HCT116 (cell line): Measurements from ENCODE around the gene AMDHD2. TPM values are rescaled to one million over a fixed set of nuclear protein-coding genes. Genes with fewer than 3 reads are reported as not detected.

Experiments
- ATAC-seq: fragments of 200-7000 bp; cut with Tn5 transposase; 2 replicates; pipeline ENCODE4 v1.9.1; 2020; ENCODE audit warnings: mild to moderate bottlenecking, moderate library complexity
- BruUV-seq: library from RNA; stranded (reverse); fragments of 400-500 nt; replicated peaks from 2 replicates; lab custom pipeline; 2021; lab: Mats Ljungman, UMichigan
- CTCF ChIA-PET: fragments of 300-600 bp; sonication (Branson Sonifier 250); formaldehyde crosslinking; loops from one replicate; lab custom pipeline; 2021; ENCODE audit warnings: antibody characterized with exemption; lab: Charles Lee
- POLR2A ChIA-PET: fragments of 300-600, 350-600 bp; sonication (Branson Sonifier 250); formaldehyde crosslinking; loops from one replicate; lab custom pipeline; 2021; ENCODE audit warnings: antibody characterized with exemption; lab: Charles Lee
- RAD21 ChIA-PET, 2 experiments: fragments of 300-600 bp; sonication (Branson Sonifier 250); formaldehyde crosslinking; loops; one replicate each; lab custom pipeline; 2023; ENCODE audit warnings: low total read pairs in 2 of 2; ENCODE audit not compliant: uncharacterized antibody in 2 of 2, unreplicated experiment in 2 of 2, low non-redundant PET in 1 of 2; lab: Charles Lee
- DNase-seq: peaks from one replicate; pipeline ENCODE4 v3.0.0-alpha.2; 2010; ENCODE audit warnings: low read depth, low spot score
- H2AFZ ChIP-seq: fragments of 200-600 bp; shearing (Covaris generic), sonication (generic); 2 replicates; pipeline ENCODE4 v1.6.1; 2017; ENCODE audit warnings: low read depth, mixed run types, mixed read lengths, antibody characterized with exemption, low read length; ENCODE audit not compliant: poor library complexity, severe bottlenecking
- H3K27ac ChIP-seq: 2 replicates; pipeline ENCODE4 v1.5.1; 2012; ENCODE audit warnings: low read depth, low read length
- H3K27me3 ChIP-seq: fragments of 200-600 bp; sonication (generic); 2 replicates; pipeline ENCODE4 v1.6.1; 2016; ENCODE audit warnings: mixed run types, low read length, mixed read lengths; ENCODE audit not compliant: insufficient read depth
- H3K36me3 ChIP-seq, 2 experiments: fragments of 200-500 bp in 1 of 2; fragments of 200-600 bp in 1 of 2; sonication (Bioruptor generic) in 1 of 2; sonication (generic) in 1 of 2; 2 replicates each; pipeline versions ENCODE4 v1.5.1 to v1.6.1; 2014 to 2016; ENCODE audit warnings: low read length in 2 of 2, inconsistent platforms in 1 of 2, mixed read lengths in 1 of 2, mixed run types in 1 of 2; ENCODE audit not compliant: insufficient read depth in 2 of 2, control insufficient read depth in 1 of 2
- H3K4me1 ChIP-seq, 2 experiments: fragments of 200-600 bp in 1 of 2; sonication (generic) in 1 of 2; 2 replicates each; pipeline versions ENCODE4 v1.5.1 to v1.6.1; 2012 to 2017; ENCODE audit warnings: low read length in 2 of 2, inconsistent platforms in 1 of 2, mild to moderate bottlenecking in 1 of 2, mixed read lengths in 1 of 2, mixed run types in 1 of 2, moderate library complexity in 1 of 2; ENCODE audit not compliant: insufficient read depth in 2 of 2, control insufficient read depth in 1 of 2
- H3K4me2 ChIP-seq: fragments of 200-600 bp; sonication (generic); 2 replicates; pipeline ENCODE4 v1.6.1; 2017; ENCODE audit warnings: mixed run types, low read length, mixed read lengths
- H3K4me3 ChIP-seq, 2 experiments: fragments of 200-600 bp in 1 of 2; sonication (generic) in 1 of 2; replicated peaks in 1 of 2; 2 replicates each; pipeline ENCODE4 v1.5.1; 2011 to 2016; ENCODE audit warnings: low read length in 2 of 2, control low read depth in 1 of 2, low read depth in 1 of 2, mild to moderate bottlenecking in 1 of 2, mixed read lengths in 1 of 2, mixed run types in 1 of 2
- H3K79me2 ChIP-seq: fragments of 200-600 bp; sonication (generic); 2 replicates; pipeline ENCODE4 v1.6.1; 2017; ENCODE audit warnings: mild to moderate bottlenecking, mixed run types, low read length, moderate library complexity, mixed read lengths; ENCODE audit not compliant: insufficient read depth
- H3K9ac ChIP-seq: fragments of 200-600 bp; sonication (generic); 2 replicates; pipeline ENCODE4 v1.6.1; 2016; ENCODE audit warnings: low read length, mixed read lengths
- H3K9me2 ChIP-seq: fragments of 200-600 bp; sonication (generic), shearing (Covaris generic); 2 replicates; pipeline ENCODE4 v1.6.1; 2017; ENCODE audit warnings: mixed run types, mild to moderate bottlenecking, moderate library complexity; ENCODE audit not compliant: insufficient read depth
- H3K9me3 ChIP-seq, 2 experiments: fragments of 200-500 bp in 1 of 2; fragments of 200-600 bp in 1 of 2; sonication (Bioruptor generic) in 1 of 2; sonication (generic) in 1 of 2; 2 replicates each; pipeline ENCODE4 v1.6.1; 2014 to 2017; ENCODE audit warnings: low read length in 2 of 2, mixed read lengths in 2 of 2, inconsistent platforms in 1 of 2, low read depth in 1 of 2, mild to moderate bottlenecking in 1 of 2, mixed run types in 1 of 2, moderate library complexity in 1 of 2; ENCODE audit not compliant: control insufficient read depth in 1 of 2, insufficient read depth in 1 of 2
- H4K20me1 ChIP-seq: fragments of 200-600 bp; sonication (generic), shearing (Covaris generic); 2 replicates; pipeline ENCODE4 v1.6.1; 2017; ENCODE audit warnings: mixed run types, mild to moderate bottlenecking, moderate library complexity; ENCODE audit not compliant: insufficient read depth
- CBX3 ChIP-seq: IDR thresholded peaks from 2 replicates; pipeline ENCODE4 v1.6.1; 2012; ENCODE audit warnings: low read depth
- CEBPB ChIP-seq: IDR thresholded peaks from 2 replicates; pipeline ENCODE4 v1.6.1; 2012; ENCODE audit warnings: low read depth
- CTCF ChIP-seq, 3 experiments: fragments of 200-600 bp in 1 of 3; sonication (generic) in 1 of 3; IDR thresholded peaks in 2 of 3; conservative IDR thresholded peaks in 1 of 3; 2 replicates each; pipeline ENCODE4 v1.5.1; 2012 to 2017; ENCODE audit warnings: low read depth in 2 of 3, low read length in 2 of 3, antibody characterized with exemption in 1 of 3, borderline replicate concordance in 1 of 3, control low read depth in 1 of 3, mild to moderate bottlenecking in 1 of 3, mixed read lengths in 1 of 3, mixed run types in 1 of 3, moderate library complexity in 1 of 3; ENCODE audit not compliant: insufficient read depth in 1 of 3
- EGR1 ChIP-seq: IDR thresholded peaks from 2 replicates; pipeline ENCODE4 v1.6.1; 2012; ENCODE audit warnings: low read depth
- EZH2 ChIP-seq: fragments of 200-600 bp; sonication (generic); IDR thresholded peaks from 2 replicates; pipeline ENCODE4 v1.6.1; 2017; ENCODE audit warnings: antibody characterized with exemption, mixed run types
- FOSL1 ChIP-seq: IDR thresholded peaks from 2 replicates; pipeline ENCODE4 v1.6.1; 2012; ENCODE audit warnings: low read depth
- POLR2A ChIP-seq: IDR thresholded peaks from 2 replicates; pipeline ENCODE4 v1.7.0; 2011; ENCODE audit warnings: borderline replicate concordance; ENCODE audit not compliant: insufficient read depth, insufficient read length; ENCODE audit errors: extremely low read depth
- POLR2AphosphoS5 ChIP-seq: IDR thresholded peaks from 2 replicates; pipeline ENCODE4 v1.6.1; 2011; ENCODE audit warnings: mild to moderate bottlenecking, low read depth, low read length, moderate library complexity
- RAD21 ChIP-seq: IDR thresholded peaks from 2 replicates; pipeline ENCODE4 v1.6.1; 2012; ENCODE audit warnings: low read depth, mild to moderate bottlenecking
- REST ChIP-seq: IDR thresholded peaks from 2 replicates; pipeline ENCODE4 v1.6.1; 2012; ENCODE audit warnings: low read depth
- SIN3A ChIP-seq: IDR thresholded peaks from 2 replicates; pipeline ENCODE4 v1.6.1; 2012; ENCODE audit warnings: low read depth
- SP1 ChIP-seq: IDR thresholded peaks from 2 replicates; pipeline ENCODE4 v1.6.1; 2012; ENCODE audit warnings: low read depth
- SRF ChIP-seq: IDR thresholded peaks from 2 replicates; pipeline ENCODE4 v1.6.1; 2012; ENCODE audit warnings: low read depth
- TCF7L2 ChIP-seq: IDR thresholded peaks from 2 replicates; pipeline ENCODE4 v1.7.0; 2011; ENCODE audit warnings: borderline replicate concordance, inconsistent platforms; ENCODE audit not compliant: insufficient read depth, insufficient read length; ENCODE audit errors: extremely low read depth
- ZBTB33 ChIP-seq: IDR thresholded peaks from 2 replicates; pipeline ENCODE4 v1.6.1; 2011; ENCODE audit warnings: mild to moderate bottlenecking, low read length, moderate library complexity; ENCODE audit not compliant: insufficient replicate concordance; ENCODE audit errors: extremely low read depth
- intact Hi-C: fragments of 100-400 bp; cut with micrococcal nuclease; formaldehyde crosslinking; loops from 2 replicates; pipeline ENCODE4 v1.10.0; 2022
- total RNA-seq: library from RNA; stranded (reverse); gene quantifications from one replicate; pipeline ENCODE4 v1.2.1, GENCODE V29; 2021; ENCODE audit not compliant: unreplicated experiment

The AMDHD2 gene
- total RNA-seq, 1 experiment from 2014 or later, result 42.9 TPM

- Histone ChIP-seq H3K9ac (no peak overlapping the region), H4K20me1 (no peaks in the 10 kb centered on the region), H3K4me1 (peaks cover 30 to 64% of the 10 kb centered on the region in 2 experiments), H3K4me3 (no peak overlapping the region), H3K79me2 (peaks cover 3% of the 10 kb centered on the region; the same call in 1 of the 2 replicates), H3K27ac (no peak overlapping the region; the same call in 1 of the 2 replicates), H3K9me2 (no peaks in the 10 kb centered on the region), H3K4me2 (peak overlapping the region; percentile 57), H3K9me3 (no peaks in the 10 kb centered on the region), H3K36me3 (no peaks in the 10 kb centered on the region), H2AFZ (no peak overlapping the region), H3K27me3 (no peaks in the 10 kb centered on the region)
- TF ChIP-seq EZH2 (no peak), POLR2AphosphoS5 (no peak), EGR1 (no peak), CBX3 (no peak), TCF7L2 (no peak), POLR2A (no peak), CEBPB (no peak), RAD21 (no peak), SP1 (no peak), REST (no peak), CTCF (IDR thresholded peaks at IDR 0.05 in 2 of 3, conservative IDR thresholded peaks at IDR 0.05 in 1 of 3; ENCODE audit: borderline replicate concordance in 1 of 3, insufficient read depth in 1 of 3, low read depth in 2 of 3, low read length in 2 of 3) (no peak), ZBTB33 (no peak), SRF (no peak), FOSL1 (no peak), SIN3A (no peak)
- BruUV-seq, result no TSS peak
- intact Hi-C loops, result no loop called here
- no peak for DNase-seq
- ChIA-PET POLR2A (no interaction called here), RAD21 (no interaction called here), CTCF (interaction anchor here (1.6 kb wide), 1 partner anchor 30 kb away, joined by 4 read pairs; no protein-coding TSS in a partner anchor)
- no peak for ATAC-seq
These were observed 49.6 kb upstream of the AMDHD2 start for GRCh38 chr16:2470603-2471015.
